HL-60 (cell line): ENCODE measurements around the gene DIPK1A.

Experiments used
- DNase-seq, 2 experiments: peaks; one replicate each; pipeline ENCODE4 v3.0.0-alpha.2; 2010 to 2020; ENCODE audit warnings: low read depth in 1 of 2, low spot score in 1 of 2
- H3K27ac ChIP-seq: fragments of 250-450 bp; sonication (Bioruptor Pico); replicated peaks from 2 replicates; pipeline ENCODE4 v1.5.1; 2020; ENCODE audit warnings: mild to moderate bottlenecking, moderate library complexity
- H3K27me3 ChIP-seq: fragments of 250-450 bp; sonication (Bioruptor Pico); 2 replicates; pipeline ENCODE4 v1.5.1; 2021; ENCODE audit warnings: mild to moderate bottlenecking, moderate library complexity; ENCODE audit not compliant: insufficient read depth, poor library complexity, severe bottlenecking
- H3K4me3 ChIP-seq: replicated peaks from 2 replicates; pipeline ENCODE4 v1.5.1; 2011; ENCODE audit warnings: mild to moderate bottlenecking, control low read depth, low read length; ENCODE audit not compliant: insufficient read depth
- GABPA ChIP-seq: IDR thresholded peaks from 2 replicates; pipeline ENCODE4 v1.6.1; 2012; ENCODE audit warnings: low read depth
- POLR2AphosphoS5 ChIP-seq: IDR thresholded peaks from 2 replicates; pipeline ENCODE4 v1.6.1; 2012; ENCODE audit warnings: low read depth
- SPI1 ChIP-seq: IDR thresholded peaks from 2 replicates; pipeline ENCODE4 v1.6.1; 2012; ENCODE audit warnings: low read depth, mild to moderate bottlenecking, borderline replicate concordance
- TF ChIP-seq, protein P1 (sequence below): IDR thresholded peaks from 2 replicates; pipeline ENCODE4 v1.6.1; 2012; ENCODE audit warnings: low read depth; ENCODE audit not compliant: insufficient replicate concordance
- TF ChIP-seq, protein P2 (sequence below): IDR thresholded peaks from one replicate; pipeline ENCODE4 v1.5.1; 2011; ENCODE audit warnings: low read length, control low read depth, inconsistent platforms; ENCODE audit not compliant: insufficient read depth

Gene DIPK1A

DNA sequence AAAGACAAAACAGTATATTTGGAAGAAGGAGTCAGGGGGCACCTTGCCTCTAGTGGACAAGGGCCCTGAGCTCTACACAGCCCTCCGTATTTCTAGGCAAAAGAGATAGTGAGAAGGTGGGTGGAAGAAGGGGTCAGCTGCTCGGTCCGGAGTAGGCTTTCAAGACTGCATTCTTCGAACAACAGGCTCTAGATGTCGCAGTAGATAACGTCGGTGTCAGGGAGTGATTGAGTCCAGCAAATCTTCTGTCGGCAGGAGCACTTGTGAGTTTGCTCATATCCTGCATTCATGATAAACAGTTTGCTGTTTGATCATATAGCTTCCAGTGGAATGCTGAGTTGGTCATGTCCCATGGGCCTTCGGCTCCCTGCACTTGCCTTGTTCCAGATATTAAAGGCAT, 36.8 kb downstream of the DIPK1A start:
- TF ChIP-seq POLR2AphosphoS5 = no peak
- TF ChIP-seq, protein P1, sequence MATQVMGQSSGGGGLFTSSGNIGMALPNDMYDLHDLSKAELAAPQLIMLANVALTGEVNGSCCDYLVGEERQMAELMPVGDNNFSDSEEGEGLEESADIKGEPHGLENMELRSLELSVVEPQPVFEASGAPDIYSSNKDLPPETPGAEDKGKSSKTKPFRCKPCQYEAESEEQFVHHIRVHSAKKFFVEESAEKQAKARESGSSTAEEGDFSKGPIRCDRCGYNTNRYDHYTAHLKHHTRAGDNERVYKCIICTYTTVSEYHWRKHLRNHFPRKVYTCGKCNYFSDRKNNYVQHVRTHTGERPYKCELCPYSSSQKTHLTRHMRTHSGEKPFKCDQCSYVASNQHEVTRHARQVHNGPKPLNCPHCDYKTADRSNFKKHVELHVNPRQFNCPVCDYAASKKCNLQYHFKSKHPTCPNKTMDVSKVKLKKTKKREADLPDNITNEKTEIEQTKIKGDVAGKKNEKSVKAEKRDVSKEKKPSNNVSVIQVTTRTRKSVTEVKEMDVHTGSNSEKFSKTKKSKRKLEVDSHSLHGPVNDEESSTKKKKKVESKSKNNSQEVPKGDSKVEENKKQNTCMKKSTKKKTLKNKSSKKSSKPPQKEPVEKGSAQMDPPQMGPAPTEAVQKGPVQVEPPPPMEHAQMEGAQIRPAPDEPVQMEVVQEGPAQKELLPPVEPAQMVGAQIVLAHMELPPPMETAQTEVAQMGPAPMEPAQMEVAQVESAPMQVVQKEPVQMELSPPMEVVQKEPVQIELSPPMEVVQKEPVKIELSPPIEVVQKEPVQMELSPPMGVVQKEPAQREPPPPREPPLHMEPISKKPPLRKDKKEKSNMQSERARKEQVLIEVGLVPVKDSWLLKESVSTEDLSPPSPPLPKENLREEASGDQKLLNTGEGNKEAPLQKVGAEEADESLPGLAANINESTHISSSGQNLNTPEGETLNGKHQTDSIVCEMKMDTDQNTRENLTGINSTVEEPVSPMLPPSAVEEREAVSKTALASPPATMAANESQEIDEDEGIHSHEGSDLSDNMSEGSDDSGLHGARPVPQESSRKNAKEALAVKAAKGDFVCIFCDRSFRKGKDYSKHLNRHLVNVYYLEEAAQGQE = no peak
- TF ChIP-seq GABPA = no peak
- no peak for TF ChIP-seq SPI1
- TF ChIP-seq, protein P2, sequence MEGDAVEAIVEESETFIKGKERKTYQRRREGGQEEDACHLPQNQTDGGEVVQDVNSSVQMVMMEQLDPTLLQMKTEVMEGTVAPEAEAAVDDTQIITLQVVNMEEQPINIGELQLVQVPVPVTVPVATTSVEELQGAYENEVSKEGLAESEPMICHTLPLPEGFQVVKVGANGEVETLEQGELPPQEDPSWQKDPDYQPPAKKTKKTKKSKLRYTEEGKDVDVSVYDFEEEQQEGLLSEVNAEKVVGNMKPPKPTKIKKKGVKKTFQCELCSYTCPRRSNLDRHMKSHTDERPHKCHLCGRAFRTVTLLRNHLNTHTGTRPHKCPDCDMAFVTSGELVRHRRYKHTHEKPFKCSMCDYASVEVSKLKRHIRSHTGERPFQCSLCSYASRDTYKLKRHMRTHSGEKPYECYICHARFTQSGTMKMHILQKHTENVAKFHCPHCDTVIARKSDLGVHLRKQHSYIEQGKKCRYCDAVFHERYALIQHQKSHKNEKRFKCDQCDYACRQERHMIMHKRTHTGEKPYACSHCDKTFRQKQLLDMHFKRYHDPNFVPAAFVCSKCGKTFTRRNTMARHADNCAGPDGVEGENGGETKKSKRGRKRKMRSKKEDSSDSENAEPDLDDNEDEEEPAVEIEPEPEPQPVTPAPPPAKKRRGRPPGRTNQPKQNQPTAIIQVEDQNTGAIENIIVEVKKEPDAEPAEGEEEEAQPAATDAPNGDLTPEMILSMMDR = no peak
- no peak for DNase-seq
- no peak overlapping the region for H3K4me3 ChIP-seq
- H3K27me3 ChIP-seq = no peaks in the 10 kb centered on the region
- no peak overlapping the region for H3K27ac ChIP-seq

DNA sequence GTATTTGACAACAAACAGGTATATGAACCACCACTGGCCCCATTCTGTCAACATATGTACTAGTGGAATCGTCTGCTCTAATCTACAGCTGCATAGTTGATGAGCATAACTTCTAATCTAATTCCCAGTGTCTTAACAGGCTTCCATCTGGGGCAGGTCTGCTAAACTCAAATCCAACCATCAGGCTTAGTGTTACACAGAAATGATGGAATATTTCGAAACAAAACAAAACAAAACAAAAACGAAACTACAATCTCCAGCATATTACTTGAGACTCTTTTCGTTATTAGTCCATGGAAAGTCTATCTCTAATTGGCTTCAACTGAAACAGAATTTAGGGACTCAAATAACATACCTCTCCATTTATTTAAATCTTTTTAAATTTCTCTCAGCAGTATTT, 37.6 kb downstream of the DIPK1A start:
- Histone ChIP-seq H3K27me3 (no peaks in the 10 kb centered on the region), H3K27ac (no peak overlapping the region), H3K4me3 (no peak overlapping the region)
- TF ChIP-seq, protein P2 = no peak
- DNase-seq = no peak

DNA sequence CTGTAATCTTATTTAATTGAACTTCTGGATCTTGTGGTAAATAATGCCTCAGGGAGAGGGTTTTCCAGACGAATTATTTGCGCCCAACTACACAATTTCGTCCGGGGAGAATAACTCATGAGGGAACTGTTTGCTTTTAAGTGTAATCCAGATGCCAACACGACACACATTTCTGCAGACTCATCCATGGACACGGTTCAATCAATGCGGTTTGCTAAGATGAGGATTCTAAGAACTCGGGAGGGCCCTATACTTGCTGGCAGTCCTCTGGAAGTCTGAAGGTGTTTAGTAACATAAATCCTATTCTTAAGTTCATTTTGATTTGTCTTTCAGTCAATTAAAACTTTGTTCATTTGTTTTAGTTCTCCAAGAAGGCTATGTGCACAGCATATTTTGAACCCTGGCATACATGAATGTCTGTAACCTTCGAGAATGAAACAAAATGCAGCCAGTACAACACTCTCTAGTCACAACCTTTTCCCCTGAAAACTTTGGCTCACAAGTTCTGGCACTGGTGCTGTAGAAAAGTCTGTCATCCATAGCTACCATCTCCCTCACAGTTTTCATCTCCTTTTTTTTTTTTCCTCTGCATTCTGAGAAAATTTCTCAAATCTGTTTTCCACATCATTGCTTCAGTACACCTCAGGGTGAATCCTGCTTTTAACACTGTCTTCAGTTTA, 38.8 kb downstream of the DIPK1A start:
- Histone ChIP-seq H3K27me3 (no peaks in the 10 kb centered on the region), H3K27ac (no peak overlapping the region), H3K4me3 (no peak overlapping the region)
- no peak for TF ChIP-seq SPI1
- TF ChIP-seq, protein P1 = no peak
- no peak for TF ChIP-seq GABPA
- TF ChIP-seq POLR2AphosphoS5 = no peak
- TF ChIP-seq, protein P2 = no peak
- no peak for DNase-seq
